Retinal pigment epithelial cell (primary cell): Measurements from ENCODE around the gene LPCAT1.
"Not testable (repeated sequence)": the region's sequence is repeated elsewhere in the genome, so short reads cannot be mapped to it uniquely, and the experiment has no call there.

Experiments used
- DNase-seq: peaks from one replicate; pipeline ENCODE4 v3.0.0-alpha.2; 2010; ENCODE audit warnings: low read depth
- H3K4me3 ChIP-seq: 2 replicates; pipeline ENCODE4 v1.5.1; 2011; ENCODE audit warnings: mild to moderate bottlenecking, low read length, control low read depth, moderate library complexity
- TF ChIP-seq, protein P1 (sequence below): conservative IDR thresholded peaks from 2 replicates; pipeline ENCODE4 v1.5.1; 2011; ENCODE audit warnings: low read depth, low read length, control low read depth, inconsistent platforms

LPCAT1 gene

DNA sequence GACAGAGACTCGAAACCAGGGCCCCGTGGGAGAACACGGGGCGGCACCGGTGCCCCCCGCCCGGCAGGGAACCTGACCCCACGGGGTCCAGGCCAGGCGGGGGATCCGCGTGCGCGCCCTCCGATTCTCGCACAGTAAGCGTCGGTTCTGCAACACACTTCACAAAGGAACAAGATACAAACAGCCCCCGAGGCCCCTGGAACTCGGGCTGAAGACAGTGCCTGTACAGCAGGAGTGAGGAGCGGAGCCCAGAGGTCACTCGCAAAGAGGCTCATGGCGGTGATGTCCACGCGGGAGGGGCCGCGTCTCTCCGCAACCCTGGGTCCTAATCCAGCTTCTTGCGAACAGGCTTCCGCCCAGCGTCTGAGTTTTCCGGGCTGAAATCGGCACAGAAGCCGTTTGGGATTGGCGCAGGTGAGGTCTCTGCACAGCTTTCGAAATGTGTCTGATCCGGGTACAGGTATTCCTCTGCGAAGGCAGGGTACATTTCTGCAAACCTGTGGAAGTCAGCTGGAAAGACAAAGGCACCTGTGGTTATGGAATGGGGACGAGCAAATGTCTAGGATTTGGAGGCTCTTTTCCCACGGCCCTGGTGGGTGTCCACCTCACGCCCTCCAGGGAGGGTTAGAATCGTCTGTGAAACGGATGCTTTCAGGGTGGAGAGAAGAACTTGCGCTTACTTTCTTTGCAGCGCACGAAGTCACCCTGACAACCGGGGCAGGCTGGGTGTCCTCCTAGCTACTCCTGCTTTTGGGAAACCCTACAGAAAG, 60.2 kb downstream of the LPCAT1 start:
- TF ChIP-seq, protein P1, sequence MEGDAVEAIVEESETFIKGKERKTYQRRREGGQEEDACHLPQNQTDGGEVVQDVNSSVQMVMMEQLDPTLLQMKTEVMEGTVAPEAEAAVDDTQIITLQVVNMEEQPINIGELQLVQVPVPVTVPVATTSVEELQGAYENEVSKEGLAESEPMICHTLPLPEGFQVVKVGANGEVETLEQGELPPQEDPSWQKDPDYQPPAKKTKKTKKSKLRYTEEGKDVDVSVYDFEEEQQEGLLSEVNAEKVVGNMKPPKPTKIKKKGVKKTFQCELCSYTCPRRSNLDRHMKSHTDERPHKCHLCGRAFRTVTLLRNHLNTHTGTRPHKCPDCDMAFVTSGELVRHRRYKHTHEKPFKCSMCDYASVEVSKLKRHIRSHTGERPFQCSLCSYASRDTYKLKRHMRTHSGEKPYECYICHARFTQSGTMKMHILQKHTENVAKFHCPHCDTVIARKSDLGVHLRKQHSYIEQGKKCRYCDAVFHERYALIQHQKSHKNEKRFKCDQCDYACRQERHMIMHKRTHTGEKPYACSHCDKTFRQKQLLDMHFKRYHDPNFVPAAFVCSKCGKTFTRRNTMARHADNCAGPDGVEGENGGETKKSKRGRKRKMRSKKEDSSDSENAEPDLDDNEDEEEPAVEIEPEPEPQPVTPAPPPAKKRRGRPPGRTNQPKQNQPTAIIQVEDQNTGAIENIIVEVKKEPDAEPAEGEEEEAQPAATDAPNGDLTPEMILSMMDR = no peak
- H3K4me3 ChIP-seq = no peak overlapping the region
- DNase-seq = no peak

DNA sequence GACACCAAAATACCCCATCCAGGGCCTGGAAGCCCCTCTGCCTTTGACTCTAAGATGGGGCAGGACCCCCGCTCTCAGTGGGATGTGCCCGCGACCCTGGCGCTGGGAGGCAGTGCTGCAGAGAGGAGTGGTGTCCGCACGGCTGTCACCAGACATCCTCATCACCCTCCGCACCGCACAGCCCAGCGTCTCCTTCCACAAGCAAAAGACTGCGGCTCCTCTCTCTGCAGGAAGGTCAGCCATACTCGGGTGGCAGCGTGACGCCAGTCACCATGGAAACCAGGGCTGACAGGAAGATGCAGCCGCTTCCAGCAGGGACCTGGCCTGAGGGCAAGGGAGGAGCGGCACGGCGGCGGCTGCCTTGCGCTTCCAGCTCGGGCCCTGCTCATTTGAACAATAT, 61.4 kb downstream of the LPCAT1 start:
- TF ChIP-seq, protein P1 = no peak
- H3K4me3 ChIP-seq = no peak overlapping the region
- no peak for DNase-seq

DNA sequence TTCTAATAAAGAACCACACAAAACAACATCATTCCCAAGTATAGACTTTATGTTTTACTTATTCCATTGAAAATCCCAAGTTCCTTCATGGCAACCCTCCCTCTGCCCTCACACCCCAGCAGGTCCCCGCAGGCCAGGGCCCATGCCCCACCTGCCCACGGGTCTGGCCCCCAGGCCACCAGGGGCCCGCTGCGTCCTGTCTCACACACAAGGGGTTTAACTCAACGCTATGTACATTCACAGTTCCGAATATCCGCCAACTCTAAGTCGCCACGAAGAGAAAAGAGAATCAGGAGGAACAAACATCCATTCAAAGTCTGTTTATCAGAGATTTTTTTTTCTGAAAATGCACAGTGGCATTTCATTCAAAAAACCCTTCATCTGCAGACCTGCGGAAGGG, 62.4 kb downstream of the LPCAT1 start:
- TF ChIP-seq, protein P1 = no peak
- no peak overlapping the region for H3K4me3 ChIP-seq
- no peak for DNase-seq

DNA sequence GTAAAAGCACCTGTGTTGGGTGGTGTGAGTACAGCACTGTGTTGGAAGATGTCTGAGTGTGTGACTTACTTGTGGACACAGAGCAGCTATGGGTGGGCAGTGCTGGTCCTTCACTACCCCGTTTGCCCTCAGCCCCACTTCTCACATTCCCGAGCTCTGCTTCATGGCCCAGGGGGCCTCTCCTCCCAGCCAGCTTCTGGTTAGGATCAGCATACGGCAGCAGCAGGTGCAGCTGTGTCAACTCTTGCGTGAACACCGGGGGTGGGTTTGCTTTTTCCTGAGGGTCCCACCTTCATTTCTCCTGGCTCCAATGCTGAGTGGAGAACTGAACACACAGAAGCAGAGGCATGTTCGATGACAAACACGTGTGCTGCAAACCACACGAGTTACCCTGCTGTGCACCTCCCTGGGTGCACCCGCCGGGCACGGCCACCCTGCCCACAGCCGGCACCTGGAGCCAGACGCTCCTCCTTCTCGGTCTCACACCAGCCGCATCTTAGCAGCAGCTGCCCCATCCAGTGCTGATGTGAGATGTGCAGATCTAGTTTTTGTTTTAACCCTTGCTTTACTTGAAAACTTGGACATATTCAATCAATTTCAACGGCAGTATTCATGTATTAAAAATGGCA, 63.6 kb downstream of the LPCAT1 start:
- no peak for DNase-seq
- no peak overlapping the region for H3K4me3 ChIP-seq
- TF ChIP-seq, protein P1 = no peak

DNA sequence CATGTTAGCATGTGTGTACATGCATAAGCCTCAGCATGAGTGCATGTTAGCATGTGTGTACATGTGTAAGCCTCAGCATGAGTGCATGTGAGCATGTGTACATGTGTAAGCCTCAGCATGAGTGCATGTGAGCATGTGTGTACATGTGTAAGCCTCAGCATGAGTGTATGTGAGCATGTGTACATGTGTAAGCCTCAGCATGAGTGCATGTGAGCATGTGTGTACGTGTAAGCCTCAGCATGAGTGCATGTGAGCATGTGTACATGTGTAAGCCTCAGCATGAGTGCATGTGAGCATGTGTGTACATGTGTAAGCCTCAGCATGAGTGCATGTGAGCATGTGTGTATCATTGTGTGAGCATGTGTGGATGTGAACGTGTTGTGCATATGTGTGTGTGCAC, 64.3 kb downstream of the LPCAT1 start:
- DNase-seq, H3K4me3 ChIP-seq: not testable (repeated sequence)

DNA sequence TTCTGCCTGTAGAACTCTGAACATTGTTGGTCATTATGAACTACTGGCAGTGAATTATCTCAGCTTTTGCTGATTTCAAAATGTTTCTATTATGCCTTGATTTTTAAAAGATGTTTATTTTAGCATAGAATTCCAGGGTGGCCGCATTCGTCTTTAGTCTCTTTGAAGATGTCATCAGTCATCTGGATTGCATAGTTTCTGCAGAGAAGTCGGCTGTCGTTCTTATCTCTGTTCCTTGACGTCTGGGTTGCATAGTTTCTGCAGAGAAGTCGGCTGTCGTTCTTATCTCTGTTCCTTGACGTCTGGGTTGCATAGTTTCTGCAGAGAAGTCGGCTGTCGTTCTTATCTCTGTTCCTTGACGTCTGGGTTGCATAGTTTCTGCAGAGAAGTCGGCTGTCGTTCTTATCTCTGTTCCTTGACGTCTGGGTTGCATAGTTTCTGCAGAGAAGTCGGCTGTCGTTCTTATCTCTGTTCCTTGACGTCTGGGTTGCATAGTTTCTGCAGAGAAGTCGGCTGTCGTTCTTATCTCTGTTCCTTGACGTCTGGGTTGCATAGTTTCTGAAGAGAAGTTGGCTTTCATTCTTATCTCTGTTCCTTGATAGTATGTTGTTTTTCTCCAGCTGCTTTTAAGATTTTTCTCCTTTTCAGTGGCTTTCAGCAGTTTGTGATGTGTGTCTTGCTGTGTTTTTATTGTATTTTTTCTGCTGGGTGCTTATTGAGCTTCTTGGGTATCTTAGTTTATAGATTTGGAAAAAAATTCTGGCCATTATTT, 67.5 kb downstream of the LPCAT1 start:
- DNase-seq, H3K4me3 ChIP-seq: not testable (repeated sequence)

DNA sequence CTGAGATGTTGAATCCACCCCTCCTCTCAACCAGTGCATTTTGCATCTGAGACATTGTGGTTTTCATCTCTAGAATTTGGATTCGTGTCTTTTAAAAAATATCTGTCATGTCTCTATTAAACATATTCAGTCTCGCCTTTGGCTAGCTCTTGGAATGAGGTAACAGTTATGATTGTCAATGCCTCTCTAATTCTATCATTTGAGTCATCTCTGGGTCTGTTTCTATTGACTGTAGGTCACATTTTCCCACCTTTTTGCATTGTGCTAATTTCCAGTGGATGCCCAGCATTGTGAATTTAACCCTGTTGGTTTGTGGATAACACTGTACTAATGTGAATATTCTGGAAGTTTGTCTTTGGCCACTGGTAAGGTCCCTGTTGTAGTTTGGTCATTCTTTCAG, 70.1 kb downstream of the LPCAT1 start:
- TF ChIP-seq, protein P1 = no peak
- DNase-seq = no peak
- no peak overlapping the region for H3K4me3 ChIP-seq
